HG03354 (cell line): ENCODE data around the gene CDK17.
A peak's percentile ranks its signal among the peaks of the same experiment; 100 is the strongest.

Experiments
- ATAC-seq: cut with Tn5 transposase; IDR thresholded peaks from one replicate; pipeline ENCODE4 v1.9.1; 2021; ENCODE audit warnings: mild to moderate bottlenecking; ENCODE audit not compliant: unreplicated experiment, poor library complexity, severe bottlenecking

CDK17 gene

DNA sequence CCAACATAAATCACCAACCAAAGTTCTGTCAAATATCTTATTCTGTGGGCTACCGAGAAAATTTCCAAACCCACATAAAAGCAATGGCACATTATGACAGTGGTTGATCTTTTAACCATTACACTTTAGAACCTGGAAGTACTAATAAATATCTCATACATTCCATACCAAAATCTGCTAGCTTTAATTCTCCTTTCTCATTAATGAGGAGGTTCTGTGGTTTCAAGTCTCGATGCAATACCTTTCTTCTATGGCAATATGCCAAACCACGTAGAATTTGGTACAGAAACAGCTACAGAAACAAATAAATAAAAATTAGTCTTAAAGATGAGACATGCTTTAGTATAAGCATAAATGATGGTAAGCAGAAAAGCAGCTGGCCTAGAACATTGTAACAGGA is 105.4 kb downstream of the CDK17 start:
- no peak for ATAC-seq

DNA sequence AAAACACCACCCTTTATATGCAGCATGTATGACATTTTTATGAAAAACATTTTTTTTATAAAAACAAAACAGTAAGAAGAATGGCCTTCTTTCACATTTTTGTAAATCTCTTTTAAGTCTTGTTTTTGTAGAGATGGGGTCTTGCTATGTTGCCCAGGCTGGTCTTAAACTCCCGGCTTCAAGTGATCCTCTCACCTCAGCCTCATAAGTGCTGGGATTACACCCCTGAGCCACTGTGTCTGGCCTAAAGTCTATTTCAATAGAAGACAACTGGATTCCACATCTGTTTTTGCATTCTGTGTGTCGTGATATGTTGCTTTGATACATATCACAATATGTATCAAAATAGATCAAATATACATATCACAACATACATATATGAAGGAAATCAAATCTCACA is 107.1 kb downstream of the CDK17 start:
- no peak for ATAC-seq

DNA sequence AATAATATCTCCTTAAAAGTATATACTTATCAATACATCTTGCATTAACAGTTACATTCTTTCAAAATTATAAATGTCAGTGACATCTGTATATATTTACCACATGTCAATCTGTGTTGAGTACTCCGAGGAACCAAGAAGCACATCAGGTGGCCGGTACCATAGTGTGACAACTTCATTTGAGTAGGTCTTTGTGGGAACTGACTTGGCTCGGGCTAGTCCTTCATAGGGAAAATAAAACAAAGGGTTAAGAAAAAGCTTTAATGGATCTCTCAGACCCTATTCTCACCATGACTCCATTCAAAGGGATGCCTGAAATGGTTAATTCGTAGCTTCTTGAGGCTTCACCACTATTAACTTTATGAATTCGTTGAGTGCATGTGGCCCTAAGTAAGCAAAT is 111.2 kb downstream of the CDK17 start:
- ATAC-seq = no peak

DNA sequence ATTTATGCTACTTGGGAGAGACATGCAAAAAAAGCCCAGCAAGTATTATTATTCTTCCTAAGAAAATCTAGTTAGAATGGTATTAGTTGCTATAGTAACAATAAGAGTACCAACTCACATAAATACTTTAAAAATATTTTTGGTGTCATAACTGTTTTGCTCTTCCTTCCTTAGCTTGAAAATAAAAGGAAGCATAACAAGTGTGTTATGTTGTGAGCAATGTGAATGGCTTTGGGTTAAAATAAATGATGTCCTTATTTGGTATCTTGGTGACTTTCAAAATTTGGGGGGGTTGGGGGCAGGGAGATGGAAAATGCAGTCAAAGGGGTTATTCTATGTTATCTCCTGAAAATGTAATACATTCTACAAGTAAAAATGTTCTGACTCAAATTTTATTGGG is 115.1 kb downstream of the CDK17 start:
- ATAC-seq = no peak

DNA sequence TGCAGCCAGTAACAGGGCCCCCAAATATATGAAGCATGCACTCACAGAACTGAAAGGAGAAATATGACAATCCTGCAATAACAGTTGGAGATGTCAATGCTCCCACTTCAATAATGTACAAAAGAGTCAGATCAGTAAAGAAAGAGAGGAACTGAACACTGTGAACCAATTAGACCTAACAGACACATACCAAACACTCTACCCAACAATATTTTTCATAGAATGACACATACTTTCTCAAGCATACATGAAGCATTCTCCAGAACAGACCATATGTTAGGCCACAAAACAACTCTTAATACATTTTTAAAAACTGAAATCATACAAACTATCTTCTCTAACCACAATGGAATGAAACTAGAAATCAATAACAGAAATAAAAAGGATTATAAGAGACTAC is 125.9 kb downstream of the CDK17 start:
- peak; percentile 66 for ATAC-seq

DNA sequence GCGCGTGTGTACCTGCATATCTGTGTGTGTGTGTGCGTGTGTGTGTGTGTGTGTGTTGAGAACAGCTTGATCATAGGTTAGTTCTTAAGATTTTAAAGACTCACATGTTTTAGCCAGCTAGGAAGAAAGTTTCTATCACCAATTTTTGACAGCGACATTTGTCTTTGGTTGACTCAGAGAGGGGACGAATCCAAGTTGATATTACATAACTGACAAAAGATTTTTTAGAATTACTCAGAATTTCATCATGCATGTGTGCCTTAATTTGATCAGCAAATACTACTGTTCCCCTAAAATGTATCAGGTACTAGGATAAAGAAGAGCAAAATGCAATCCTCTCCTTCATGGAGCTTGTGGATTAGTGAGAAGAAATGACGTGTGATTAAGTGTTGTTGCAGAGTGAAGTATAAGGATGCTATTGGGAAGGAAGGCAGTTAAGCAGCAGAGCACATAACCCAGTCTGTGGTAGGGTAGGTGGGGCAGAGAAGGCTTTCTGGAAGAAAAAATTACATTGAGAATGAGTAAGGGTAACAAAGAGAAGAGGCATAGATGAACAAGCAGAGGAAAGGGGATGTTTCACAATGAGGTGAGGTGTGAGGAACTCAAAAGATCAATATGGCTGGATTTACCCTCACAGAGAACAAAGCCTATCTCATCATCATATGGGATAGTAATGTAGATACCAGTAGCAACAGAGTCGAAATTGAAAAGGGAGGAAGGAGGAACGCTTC is 128.6 kb downstream of the CDK17 start:
- ATAC-seq = no peak

DNA sequence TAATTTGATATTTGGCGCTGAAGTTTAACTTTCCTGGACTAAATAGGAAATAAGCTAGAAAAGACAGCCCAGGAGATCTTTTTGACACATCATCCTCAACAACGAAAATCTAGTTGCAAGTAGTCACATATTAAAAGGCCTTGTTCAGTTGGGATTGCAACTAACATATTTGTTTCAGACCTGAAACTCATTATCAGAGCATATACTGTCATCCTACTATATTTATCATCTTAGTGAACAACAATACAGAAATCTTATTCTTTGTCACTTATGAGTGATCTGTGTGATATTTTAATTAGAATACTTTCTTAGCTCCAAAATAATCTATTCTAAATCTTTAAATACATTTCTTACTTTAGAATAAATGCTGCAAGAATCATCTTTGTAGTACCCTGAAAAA is 134.0 kb downstream of the CDK17 start:
- no peak for ATAC-seq

DNA sequence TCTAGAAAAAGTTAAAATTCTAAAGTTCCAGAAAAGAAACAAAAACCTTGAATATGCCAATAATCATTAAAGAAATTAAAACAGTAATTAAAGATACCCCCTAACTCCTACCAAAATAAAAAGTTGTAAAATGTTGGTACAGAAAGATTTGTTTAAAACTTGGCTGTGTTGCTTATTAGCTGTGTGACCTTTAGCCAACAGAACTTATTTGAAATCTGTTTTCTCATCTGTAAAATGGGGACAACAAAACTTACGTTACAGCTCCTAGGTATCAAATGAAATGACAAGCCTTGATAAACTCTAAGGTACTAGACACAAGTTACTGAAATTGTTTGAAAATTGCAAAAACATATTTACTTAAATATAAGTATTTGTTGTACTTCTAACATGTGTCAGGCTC is 134.4 kb downstream of the CDK17 start:
- ATAC-seq = no peak

DNA sequence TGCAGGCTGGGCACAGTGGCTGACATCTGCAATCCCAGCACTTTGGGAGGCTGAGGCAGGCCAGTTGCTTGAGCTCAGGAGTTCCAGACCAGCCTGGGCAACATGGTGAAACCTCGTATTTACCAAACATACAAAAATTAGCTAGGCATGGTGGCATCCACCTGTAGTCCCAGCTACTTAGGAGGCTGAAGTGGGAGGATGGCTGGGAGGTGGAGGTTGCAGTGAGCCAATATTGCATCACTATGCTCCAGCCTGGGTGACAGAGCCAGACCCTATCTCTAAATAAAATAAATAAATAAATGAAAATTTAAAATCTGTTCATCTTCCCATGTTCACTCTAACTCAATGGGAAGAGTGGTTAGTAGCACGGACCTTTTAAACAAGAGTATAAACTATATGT is 134.8 kb downstream of the CDK17 start:
- no peak for ATAC-seq

DNA sequence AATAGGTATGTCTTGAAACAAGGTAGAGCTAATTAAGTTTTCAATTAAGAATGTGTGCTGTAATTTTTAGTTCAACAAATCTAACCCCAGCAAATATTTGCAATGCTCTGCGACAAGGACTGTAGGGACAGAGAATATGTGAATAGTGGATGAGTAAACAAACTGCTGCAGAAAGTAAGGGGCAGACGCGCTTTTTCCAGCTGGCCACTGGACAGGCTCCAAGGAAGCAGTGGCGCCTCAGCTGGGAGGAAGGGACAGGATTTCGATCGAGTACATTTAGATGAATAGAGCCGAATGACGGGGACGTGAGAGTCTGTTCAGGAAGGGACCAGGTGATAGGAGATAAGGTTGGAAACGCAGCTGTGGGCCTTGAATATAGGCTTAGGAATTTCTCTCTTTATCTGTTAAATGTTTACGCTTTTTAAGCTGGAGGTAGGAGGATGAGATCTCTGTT is 136.8 kb downstream of the CDK17 start:
- ATAC-seq = no peak

DNA sequence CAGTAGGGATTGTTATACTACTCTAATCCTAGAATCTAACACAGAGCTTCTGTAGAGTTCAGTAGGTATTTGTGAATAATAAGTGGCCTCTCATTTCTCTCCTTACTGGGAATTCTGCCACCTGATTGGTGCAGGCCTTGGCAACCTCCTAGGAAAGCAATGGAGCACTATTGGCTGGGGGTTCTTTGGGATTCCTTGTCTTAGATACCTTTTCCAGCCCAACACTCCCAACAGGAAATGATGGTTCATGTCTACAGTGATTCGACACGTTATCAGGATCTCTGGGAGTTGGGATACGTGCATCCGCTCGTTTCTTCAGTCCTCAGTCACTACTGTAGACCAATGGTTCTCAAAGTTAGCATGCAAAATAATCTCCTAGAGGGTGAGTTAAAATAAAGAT is 138.7 kb downstream of the CDK17 start:
- ATAC-seq = no peak

DNA sequence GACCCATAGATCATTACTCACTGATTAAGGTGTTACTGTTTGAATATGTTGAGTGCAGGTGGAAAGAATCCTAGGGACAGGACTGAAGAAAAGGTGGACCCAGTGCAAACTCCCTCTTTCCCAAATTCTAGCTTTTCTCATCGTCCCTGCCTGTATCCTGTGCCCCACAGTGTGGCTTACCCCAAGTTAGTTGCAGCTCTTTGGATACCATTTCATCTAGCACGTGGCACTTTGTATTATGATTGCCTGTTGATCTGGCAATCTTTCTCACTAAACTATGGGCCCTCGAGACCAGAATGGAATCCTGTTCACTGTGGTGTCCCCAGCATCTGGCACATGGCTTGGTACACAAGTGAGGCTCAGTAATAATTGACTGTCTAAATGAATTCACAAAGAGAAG is 139.6 kb downstream of the CDK17 start:
- ATAC-seq = no peak

DNA sequence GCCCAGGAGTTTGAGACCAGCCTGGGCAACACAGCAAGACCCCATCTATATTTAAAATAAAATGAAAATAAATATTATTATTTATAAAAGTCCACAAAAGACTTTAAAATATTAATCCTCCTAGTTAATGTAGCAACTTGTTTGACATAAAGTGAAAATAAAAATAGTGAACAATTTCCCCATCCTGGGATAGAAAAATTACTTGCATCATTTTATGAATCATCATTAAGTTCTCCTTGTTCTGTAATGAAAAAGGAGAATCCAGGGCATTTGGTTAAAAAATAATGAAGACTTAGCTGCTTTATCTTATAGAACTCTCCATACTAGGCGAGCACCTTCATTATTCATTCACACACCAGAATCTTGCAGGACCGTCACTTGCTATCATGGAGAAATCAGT is 140.0 kb downstream of the CDK17 start:
- ATAC-seq = no peak

DNA sequence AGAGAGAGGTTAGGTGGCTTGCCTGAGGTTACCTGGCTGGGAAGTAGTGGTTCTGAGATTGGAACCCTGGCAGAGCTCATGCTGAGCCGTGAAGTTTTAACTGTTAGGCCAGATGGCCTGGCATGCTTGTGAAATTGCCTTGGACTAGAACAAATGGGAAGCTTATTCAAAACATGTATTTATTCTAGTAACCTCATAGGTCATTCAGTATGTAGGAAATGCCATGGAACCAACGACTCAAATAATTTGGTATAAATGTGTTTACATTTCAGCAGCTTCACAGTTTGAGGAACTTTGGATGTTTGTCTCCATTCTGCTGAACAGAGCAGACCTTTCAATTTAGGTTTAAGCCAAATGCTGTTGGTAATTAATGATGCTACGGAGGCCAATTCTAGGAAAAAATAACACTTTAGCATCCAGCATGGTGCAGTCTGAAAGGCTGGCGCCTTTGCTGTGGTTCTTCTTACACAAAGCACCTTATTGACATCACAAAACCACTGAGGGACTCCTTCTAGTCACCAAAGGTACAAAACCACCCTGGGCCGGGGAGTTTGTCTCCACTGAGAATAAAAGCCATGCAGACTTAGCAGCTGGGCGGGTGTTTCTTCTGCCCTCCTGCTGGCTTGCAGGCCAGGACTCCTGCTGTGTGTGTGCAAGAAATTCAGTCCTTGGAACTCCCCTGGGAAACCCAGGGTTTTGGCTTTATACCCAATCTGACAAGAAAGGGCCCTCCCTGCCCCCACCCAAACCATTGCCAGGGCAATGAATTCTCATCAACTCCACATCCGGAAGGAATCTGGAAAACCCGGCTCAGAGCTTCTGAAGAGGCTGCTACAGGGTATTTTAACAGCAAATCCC is 141.9 kb downstream of the CDK17 start:
- ATAC-seq = no peak

DNA sequence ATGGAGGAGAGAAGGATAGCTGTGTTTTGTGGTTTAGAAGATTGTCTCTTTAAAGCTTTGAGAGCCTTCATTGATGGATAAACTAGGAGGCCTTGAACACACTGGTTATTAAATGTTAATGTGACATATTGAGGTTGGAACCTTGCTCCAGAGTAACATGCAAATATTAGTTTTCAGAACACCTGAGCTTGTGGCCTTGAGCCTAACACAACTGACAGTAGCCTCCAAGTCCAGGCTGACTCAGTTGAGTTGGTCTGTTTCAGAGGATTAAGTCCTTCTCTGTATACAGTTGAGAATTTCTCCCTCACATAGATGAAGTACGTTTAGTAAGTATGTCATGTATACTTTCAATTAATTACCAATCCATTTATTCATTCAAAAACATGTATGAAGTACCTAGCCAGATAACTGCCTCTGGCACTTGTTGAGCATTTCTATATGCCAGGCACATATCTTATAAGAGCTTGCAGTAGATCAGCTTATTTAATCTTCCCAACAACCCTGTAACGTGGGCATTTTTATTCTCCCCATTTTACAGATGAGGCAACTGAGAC is 142.6 kb downstream of the CDK17 start:
- no peak for ATAC-seq

DNA sequence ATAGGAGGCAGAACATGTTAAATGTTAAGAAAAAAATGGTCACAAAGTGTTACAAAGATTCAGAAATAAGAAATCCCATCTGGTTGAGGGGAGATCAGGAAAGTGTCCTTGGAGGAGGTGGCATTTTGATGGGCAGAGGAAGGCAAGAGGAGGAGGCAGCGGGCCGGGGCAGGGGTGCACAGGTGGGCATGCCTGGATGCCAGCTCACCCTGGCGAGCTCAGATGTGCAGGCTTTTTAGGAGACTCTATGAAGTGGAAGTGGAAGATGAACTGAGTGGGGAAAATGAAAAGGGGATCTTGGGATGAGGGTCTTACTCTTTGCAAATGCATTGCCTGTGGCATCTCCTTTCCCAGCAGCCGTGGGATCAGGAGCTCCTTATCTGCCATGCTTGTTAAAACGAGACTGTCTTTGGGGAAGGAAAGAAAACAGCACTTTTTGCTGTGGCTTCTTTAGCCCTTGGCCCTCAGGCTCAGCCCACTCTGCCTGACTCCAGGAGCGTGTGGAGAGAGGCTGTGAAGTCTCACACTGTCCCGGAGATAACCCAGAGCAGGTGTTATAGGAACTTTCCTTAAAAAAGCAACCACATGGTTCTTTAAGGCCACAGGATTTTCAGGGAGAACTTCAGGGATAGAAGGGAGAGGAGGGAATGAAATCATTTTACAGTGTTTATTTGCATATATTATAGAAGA is 143.4 kb downstream of the CDK17 start:
- no peak for ATAC-seq

DNA sequence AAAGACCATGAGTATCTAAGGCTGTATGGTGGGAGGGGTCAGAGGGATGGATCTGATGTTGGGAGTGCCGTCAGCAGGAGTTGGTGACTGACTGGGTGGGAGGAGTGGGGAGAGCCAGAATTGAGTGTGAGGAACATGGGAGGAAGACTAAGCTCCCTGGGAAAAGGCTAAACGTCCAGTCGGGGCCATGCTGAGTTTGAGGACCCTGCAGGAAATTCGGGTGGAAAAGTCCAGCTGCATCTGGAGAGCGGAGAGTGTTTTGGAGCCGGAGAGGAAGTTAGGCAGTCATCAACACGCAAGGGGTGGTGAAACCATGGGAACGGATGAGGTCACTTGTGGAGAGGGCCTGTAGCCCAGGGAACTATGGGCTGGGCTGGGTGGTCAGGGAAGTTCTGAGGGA is 145.2 kb downstream of the CDK17 start:
- no peak for ATAC-seq

DNA sequence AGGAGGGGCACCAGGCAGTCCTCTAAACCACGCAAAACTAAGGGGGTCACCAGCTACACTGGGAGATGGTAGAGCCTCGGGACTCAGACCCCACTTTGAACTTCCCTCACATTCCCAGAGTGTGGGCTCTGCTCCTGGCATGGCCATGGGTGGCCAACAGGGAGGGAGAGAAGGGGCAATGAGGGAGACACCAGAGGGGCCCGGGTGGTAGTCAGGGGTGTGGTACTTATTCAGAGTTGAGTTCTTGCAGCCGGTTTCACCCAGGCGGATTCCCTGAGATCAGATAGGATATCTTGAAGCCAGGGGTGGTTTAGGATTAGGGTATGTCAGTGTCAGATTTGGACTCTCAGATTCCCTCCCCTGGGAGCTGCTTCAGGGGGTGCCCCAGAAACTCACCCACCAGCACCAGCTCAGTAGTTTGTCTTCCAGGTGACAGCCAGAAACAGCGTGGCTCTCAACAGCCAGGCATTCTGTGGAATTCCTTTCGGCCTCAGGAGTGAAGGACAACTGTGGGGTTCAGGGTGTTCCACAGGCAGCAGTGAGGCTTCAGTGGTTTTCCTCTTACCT is 150.0 kb downstream of the CDK17 start:
- no peak for ATAC-seq

DNA sequence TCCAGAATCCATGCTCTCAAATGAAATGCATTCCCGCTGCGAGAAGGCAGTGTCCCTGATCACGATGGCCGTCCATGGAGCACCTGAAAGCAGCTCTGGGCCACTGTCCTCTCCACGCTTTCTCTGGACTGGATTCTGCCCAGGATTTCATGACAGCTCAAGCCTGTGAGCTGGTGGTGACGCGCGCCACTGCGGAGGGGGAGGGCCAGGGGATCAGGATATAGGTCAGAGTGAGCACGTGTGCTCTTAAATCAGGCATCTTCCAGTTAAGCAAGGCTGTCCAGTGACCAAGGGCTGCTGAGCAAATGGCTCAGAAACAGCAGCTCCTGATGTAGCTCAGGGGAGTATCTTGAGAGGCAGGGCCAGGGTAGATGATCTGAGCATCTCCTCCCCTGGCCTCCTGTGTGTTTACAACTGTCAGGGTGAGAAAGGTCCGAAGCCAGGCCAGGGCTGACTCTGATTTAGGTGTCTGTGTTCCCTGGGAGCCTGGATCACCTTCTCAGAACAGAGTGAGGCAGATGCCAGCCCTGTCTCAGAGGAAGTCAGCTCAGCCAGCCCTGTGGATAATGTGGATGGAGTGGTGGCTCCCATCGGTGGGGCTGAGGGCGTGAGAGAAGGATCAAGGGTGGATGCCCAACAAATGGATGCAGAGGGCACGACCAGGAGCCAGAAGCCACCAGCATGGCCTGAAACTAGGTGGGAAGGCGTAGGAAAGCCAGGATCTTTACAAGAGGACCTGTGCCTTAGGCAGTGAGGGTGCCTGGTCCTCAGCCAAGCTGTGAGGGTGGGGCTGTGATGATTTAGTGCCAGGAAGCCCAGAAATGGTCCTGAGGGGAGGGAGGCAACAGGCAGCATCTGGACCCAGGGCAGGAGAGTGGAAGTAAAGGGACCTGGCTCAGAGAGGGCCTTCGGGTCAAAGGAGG is 150.8 kb downstream of the CDK17 start:
- no peak for ATAC-seq
